ENCODE measurements around the gene TERT.

GRCh38 chr5:1242733-1243486, 52.0 kb downstream of the TERT start:
- TF ChIP-seq ZFP30 (CRISPR knock-in tag; IDR thresholded peaks at IDR 0.05) (no peak), TCF4 (CRISPR knock-in tag; IDR thresholded peaks at IDR 0.05; ENCODE audit: borderline replicate concordance) (no peak), PATZ1 (CRISPR knock-in tag; IDR thresholded peaks at IDR 0.05; ENCODE audit: borderline replicate concordance) (no peak), ZNF565 (CRISPR knock-in tag; conservative IDR thresholded peaks at IDR 0.05; ENCODE audit: low read depth) (no peak)

All from SK-N-SH treated with all-trans-retinoic acid at 6 μM for 48 hours (cell line).